Panc1 (cell line): Measurements from ENCODE around the gene FBXO45. TPM values are rescaled to one million over a fixed set of nuclear protein-coding genes. Genes with fewer than 3 reads are reported as not detected.

ENCODE experiments used
- ATAC-seq: fragments of 200-7000 bp; cut with Tn5 transposase; 2 replicates; pipeline ENCODE4 v1.9.1; 2020; ENCODE audit warnings: mild to moderate bottlenecking, moderate library complexity
- BruUV-seq: library from RNA; stranded (reverse); fragments of 400-500 nt; replicated peaks from 2 replicates; lab custom pipeline; 2021; lab: Mats Ljungman, UMichigan
- CTCF ChIA-PET: fragments of 300-600 bp; sonication (Branson Sonifier 250); formaldehyde crosslinking; loops from one replicate; lab custom pipeline; 2022; ENCODE audit warnings: antibody characterized with exemption; lab: Charles Lee
- POLR2A ChIA-PET: fragments of 300-600 bp; sonication (Branson Sonifier 250); formaldehyde crosslinking; loops from one replicate; lab custom pipeline; 2022; ENCODE audit warnings: antibody characterized with exemption; lab: Charles Lee
- DNase-seq: peaks from one replicate; pipeline ENCODE4 v3.0.0-alpha.2; 2010; ENCODE audit warnings: low read depth, low spot score
- H3K27ac ChIP-seq: 2 replicates; pipeline ENCODE4 v1.5.1; 2011; ENCODE audit warnings: mild to moderate bottlenecking, low read length, inconsistent platforms
- H3K27me3 ChIP-seq: fragments of 200-500 bp; sonication (Bioruptor generic); 2 replicates; pipeline ENCODE4 v1.6.0; 2014; ENCODE audit warnings: low read length, inconsistent platforms; ENCODE audit not compliant: control insufficient read depth, insufficient read depth
- H3K36me3 ChIP-seq: fragments of 200-500 bp; sonication (Bioruptor generic); 2 replicates; pipeline ENCODE4 v1.5.1; 2014; ENCODE audit warnings: inconsistent platforms, mild to moderate bottlenecking, low read length, moderate library complexity; ENCODE audit not compliant: control insufficient read depth, insufficient read depth
- H3K4me1 ChIP-seq: 2 replicates; pipeline ENCODE4 v1.5.1; 2011; ENCODE audit warnings: inconsistent platforms, mild to moderate bottlenecking, low read length, moderate library complexity; ENCODE audit not compliant: control insufficient read depth, insufficient read depth
- H3K4me3 ChIP-seq, 2 experiments: 2 replicates each; pipeline ENCODE4 v1.5.1; 2011 to 2012; ENCODE audit warnings: low read depth in 2 of 2, low read length in 2 of 2, mild to moderate bottlenecking in 2 of 2, inconsistent platforms in 1 of 2, moderate library complexity in 1 of 2
- H3K9me3 ChIP-seq: fragments of 200-500 bp; sonication (Bioruptor generic); 2 replicates; pipeline ENCODE4 v1.5.1; 2014; ENCODE audit warnings: low read depth, mild to moderate bottlenecking, inconsistent platforms, low read length, moderate library complexity; ENCODE audit not compliant: control insufficient read depth, insufficient read depth
- CTCF ChIP-seq: fragments of 450-650 bp; IDR thresholded peaks from 2 replicates; pipeline ENCODE4 v1.5.1; 2017; ENCODE audit warnings: mild to moderate bottlenecking
- SIN3A ChIP-seq: IDR thresholded peaks from 2 replicates; pipeline ENCODE4 v1.6.1; 2012; ENCODE audit warnings: low read depth, mild to moderate bottlenecking, low read length, moderate library complexity, borderline replicate concordance; ENCODE audit not compliant: insufficient read depth
- TCF7L2 ChIP-seq: IDR thresholded peaks from 2 replicates; pipeline ENCODE4 v1.6.1; 2011; ENCODE audit warnings: mild to moderate bottlenecking, low read depth, low read length, inconsistent platforms
- in situ Hi-C: cut with HindIII; loops from 2 replicates; pipeline ENCODE4 v1.10.0; 2016; ENCODE audit warnings: low sequenced_read_pairs, low pct_unique_long_range_greater_than_20kb
- intact Hi-C: fragments of 100-400 bp; cut with micrococcal nuclease; formaldehyde crosslinking; loops from one replicate; pipeline ENCODE4 v1.10.0; 2022; ENCODE audit not compliant: unreplicated experiment
- total RNA-seq: library from RNA; stranded (reverse); gene quantifications from one replicate; pipeline ENCODE4 v1.2.1, GENCODE V29; 2021; ENCODE audit not compliant: unreplicated experiment
- TF ChIP-seq, protein P1 (sequence below), 2 experiments: IDR thresholded peaks; 2 replicates each; pipeline ENCODE4 v1.6.1; 2011 to 2012; ENCODE audit warnings: low read depth in 2 of 2, control low read depth in 1 of 2, low read length in 1 of 2, mild to moderate bottlenecking in 1 of 2, moderate library complexity in 1 of 2; ENCODE audit not compliant: insufficient read depth in 1 of 2

FBXO45 gene
- total RNA-seq, 1 experiment from 2014 or later = 21.6 TPM

DNA sequence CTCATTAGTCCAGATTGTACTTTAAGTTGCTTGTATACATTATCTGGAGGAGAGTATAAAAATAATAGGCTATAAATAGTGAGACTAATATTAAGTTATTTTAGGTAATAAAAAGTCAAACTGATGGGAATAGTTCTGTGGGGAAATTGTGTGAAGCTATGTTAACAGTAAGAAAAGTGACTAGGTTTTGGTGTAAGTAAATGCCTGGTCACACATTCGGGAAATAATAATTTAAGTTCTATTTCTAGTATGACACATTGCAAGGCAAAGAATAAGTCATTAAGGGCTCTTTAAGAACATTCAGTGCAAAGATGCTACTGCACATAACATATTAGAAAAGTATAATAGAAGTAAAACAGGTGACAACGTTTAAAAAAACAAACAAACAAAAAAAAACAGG is 52.2 kb downstream of the FBXO45 start:
- intact Hi-C loops (no loop called here), in situ Hi-C loops (no loop called here)
- TF ChIP-seq SIN3A (no peak), TCF7L2 (no peak), CTCF (no peak)
- TF ChIP-seq, protein P1, sequence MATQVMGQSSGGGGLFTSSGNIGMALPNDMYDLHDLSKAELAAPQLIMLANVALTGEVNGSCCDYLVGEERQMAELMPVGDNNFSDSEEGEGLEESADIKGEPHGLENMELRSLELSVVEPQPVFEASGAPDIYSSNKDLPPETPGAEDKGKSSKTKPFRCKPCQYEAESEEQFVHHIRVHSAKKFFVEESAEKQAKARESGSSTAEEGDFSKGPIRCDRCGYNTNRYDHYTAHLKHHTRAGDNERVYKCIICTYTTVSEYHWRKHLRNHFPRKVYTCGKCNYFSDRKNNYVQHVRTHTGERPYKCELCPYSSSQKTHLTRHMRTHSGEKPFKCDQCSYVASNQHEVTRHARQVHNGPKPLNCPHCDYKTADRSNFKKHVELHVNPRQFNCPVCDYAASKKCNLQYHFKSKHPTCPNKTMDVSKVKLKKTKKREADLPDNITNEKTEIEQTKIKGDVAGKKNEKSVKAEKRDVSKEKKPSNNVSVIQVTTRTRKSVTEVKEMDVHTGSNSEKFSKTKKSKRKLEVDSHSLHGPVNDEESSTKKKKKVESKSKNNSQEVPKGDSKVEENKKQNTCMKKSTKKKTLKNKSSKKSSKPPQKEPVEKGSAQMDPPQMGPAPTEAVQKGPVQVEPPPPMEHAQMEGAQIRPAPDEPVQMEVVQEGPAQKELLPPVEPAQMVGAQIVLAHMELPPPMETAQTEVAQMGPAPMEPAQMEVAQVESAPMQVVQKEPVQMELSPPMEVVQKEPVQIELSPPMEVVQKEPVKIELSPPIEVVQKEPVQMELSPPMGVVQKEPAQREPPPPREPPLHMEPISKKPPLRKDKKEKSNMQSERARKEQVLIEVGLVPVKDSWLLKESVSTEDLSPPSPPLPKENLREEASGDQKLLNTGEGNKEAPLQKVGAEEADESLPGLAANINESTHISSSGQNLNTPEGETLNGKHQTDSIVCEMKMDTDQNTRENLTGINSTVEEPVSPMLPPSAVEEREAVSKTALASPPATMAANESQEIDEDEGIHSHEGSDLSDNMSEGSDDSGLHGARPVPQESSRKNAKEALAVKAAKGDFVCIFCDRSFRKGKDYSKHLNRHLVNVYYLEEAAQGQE (IDR thresholded peaks at IDR 0.05; ENCODE audit: insufficient read depth in 1 of 2, low read depth in 2 of 2, low read length in 1 of 2) = no peak
- ChIA-PET CTCF (no interaction called here), POLR2A (no interaction called here)
- no peak overlapping the region for H3K4me3 ChIP-seq
- DNase-seq (no peak), ATAC-seq (no peak)
- H3K27ac ChIP-seq = no peak overlapping the region
- H3K36me3 ChIP-seq = no peaks in the 10 kb centered on the region
- H3K4me1 ChIP-seq = no peaks in the 10 kb centered on the region
- no peaks in the 10 kb centered on the region for H3K9me3 ChIP-seq
- no TSS peak for BruUV-seq
- H3K27me3 ChIP-seq = no peaks in the 10 kb centered on the region

GRCh38 chr3:196621611-196622010 is 53.2 kb downstream of the FBXO45 start:
- no peak for ATAC-seq
- Histone ChIP-seq H3K9me3 (no peaks in the 10 kb centered on the region), H3K36me3 (no peaks in the 10 kb centered on the region), H3K27me3 (no peaks in the 10 kb centered on the region), H3K4me1 (no peaks in the 10 kb centered on the region; the same call in 1 of the 2 replicates), H3K27ac (no peak overlapping the region), H3K4me3 (no peak overlapping the region)
- no TSS peak for BruUV-seq
- ChIA-PET POLR2A (interaction anchor here (0.7 kb wide), 1 partner anchor 9 kb away, joined by 5 read pairs; no protein-coding TSS in a partner anchor), CTCF (no interaction called here)
- TF ChIP-seq, protein P1 (IDR thresholded peaks at IDR 0.05; ENCODE audit: insufficient read depth in 1 of 2, low read depth in 2 of 2, low read length in 1 of 2) = no peak
- TF ChIP-seq SIN3A = no peak
- TF ChIP-seq CTCF = no peak
- no peak for TF ChIP-seq TCF7L2
- DNase-seq = no peak
- in situ Hi-C loops = no loop called here
- intact Hi-C loops = no loop called here
